OCI-LY1 (cell line): ENCODE results near the gene RNF167.

ENCODE experiments used
- EZH2 ChIP-seq: fragments of 200-600 bp; sonication (generic), shearing (Covaris generic); IDR thresholded peaks from 2 replicates; pipeline ENCODE4 v1.8.0; 2017; ENCODE audit warnings: borderline replicate concordance, mixed run types, mild to moderate bottlenecking, antibody characterized with exemption, low read length, moderate library complexity, mixed read lengths
- TF ChIP-seq, protein P1 (sequence below): fragments of 200-600 bp; sonication (generic), shearing (Covaris generic); IDR thresholded peaks from 2 replicates; pipeline ENCODE4 v1.5.1; 2017; ENCODE audit warnings: mild to moderate bottlenecking, antibody characterized with exemption, low read length, moderate library complexity, mixed read lengths

GRCh38 chr17:4949321-4950074 lies 9.4 kb downstream of the RNF167 start:
- TF ChIP-seq, protein P1, sequence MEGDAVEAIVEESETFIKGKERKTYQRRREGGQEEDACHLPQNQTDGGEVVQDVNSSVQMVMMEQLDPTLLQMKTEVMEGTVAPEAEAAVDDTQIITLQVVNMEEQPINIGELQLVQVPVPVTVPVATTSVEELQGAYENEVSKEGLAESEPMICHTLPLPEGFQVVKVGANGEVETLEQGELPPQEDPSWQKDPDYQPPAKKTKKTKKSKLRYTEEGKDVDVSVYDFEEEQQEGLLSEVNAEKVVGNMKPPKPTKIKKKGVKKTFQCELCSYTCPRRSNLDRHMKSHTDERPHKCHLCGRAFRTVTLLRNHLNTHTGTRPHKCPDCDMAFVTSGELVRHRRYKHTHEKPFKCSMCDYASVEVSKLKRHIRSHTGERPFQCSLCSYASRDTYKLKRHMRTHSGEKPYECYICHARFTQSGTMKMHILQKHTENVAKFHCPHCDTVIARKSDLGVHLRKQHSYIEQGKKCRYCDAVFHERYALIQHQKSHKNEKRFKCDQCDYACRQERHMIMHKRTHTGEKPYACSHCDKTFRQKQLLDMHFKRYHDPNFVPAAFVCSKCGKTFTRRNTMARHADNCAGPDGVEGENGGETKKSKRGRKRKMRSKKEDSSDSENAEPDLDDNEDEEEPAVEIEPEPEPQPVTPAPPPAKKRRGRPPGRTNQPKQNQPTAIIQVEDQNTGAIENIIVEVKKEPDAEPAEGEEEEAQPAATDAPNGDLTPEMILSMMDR, result no peak
- TF ChIP-seq EZH2, result no peak
